Caco-2 (cell line): ENCODE results near the gene MICAL3. TPM values are rescaled to one million over a fixed set of nuclear protein-coding genes. Genes with fewer than 3 reads are reported as not detected.

Experiments used
- BruUV-seq: library from RNA; stranded (reverse); fragments of 400-500 nt; replicated peaks from 2 replicates; lab custom pipeline; 2021; lab: Mats Ljungman, UMichigan
- CTCF ChIA-PET: fragments of 300-600 bp; sonication (Branson Sonifier 250); formaldehyde crosslinking; loops from one replicate; lab custom pipeline; 2022; ENCODE audit warnings: antibody characterized with exemption; lab: Charles Lee
- POLR2A ChIA-PET: fragments of 300-600 bp; sonication (Branson Sonifier 250); formaldehyde crosslinking; loops from one replicate; lab custom pipeline; 2022; ENCODE audit warnings: antibody characterized with exemption; lab: Charles Lee
- DNase-seq, 2 experiments: peaks; one replicate each; pipeline versions ENCODE4 v3.0.0 to v3.0.0-alpha.2; 2020 to 2022
- H3K27me3 ChIP-seq: replicated peaks from 2 replicates; pipeline ENCODE4 v1.6.0; 2011; ENCODE audit warnings: low read length; ENCODE audit not compliant: control insufficient read depth, insufficient read depth
- H3K36me3 ChIP-seq: 2 replicates; pipeline ENCODE4 v1.5.1; 2011; ENCODE audit warnings: low read length; ENCODE audit not compliant: control insufficient read depth, insufficient read depth
- H3K4me1 ChIP-seq: fragments of 250-450 bp; sonication (Bioruptor Pico); 2 replicates; pipeline ENCODE4 v1.5.1; 2020; ENCODE audit warnings: mild to moderate bottlenecking
- H3K4me3 ChIP-seq: 2 replicates; pipeline ENCODE4 v1.5.1; 2011; ENCODE audit warnings: low read depth, mild to moderate bottlenecking, control low read depth, low read length
- H3K9me3 ChIP-seq: fragments of 250-450 bp; sonication (Bioruptor Pico); 2 replicates; pipeline ENCODE4 v1.5.1; 2020; ENCODE audit warnings: mild to moderate bottlenecking, moderate library complexity
- H3K27ac Mint-ChIP-seq: one replicate; pipeline ENCODE4 v1.8.0; 2022; ENCODE audit warnings: mixed read lengths; ENCODE audit not compliant: unreplicated experiment
- H3K27me3 Mint-ChIP-seq: one replicate; pipeline ENCODE4 v1.8.0; 2022; ENCODE audit warnings: mixed read lengths; ENCODE audit not compliant: insufficient read depth, unreplicated experiment
- H3K36me3 Mint-ChIP-seq: one replicate; pipeline ENCODE4 v1.8.0; 2022; ENCODE audit warnings: mild to moderate bottlenecking, mixed read lengths; ENCODE audit not compliant: insufficient read depth, unreplicated experiment
- H3K4me1 Mint-ChIP-seq: one replicate; pipeline ENCODE4 v1.8.0; 2022; ENCODE audit warnings: low read depth, mixed read lengths; ENCODE audit not compliant: unreplicated experiment
- H3K4me3 Mint-ChIP-seq: one replicate; pipeline ENCODE4 v1.8.0; 2022; ENCODE audit warnings: mild to moderate bottlenecking, moderate library complexity, mixed read lengths; ENCODE audit not compliant: unreplicated experiment
- H3K9me3 Mint-ChIP-seq: one replicate; pipeline ENCODE4 v1.8.0; 2022; ENCODE audit warnings: mixed read lengths; ENCODE audit not compliant: unreplicated experiment
- CTCF ChIP-seq, 2 experiments: fragments of 200-600 bp in 1 of 2; IDR thresholded peaks; 1 replicate in 1 of 2; 2 replicates in 1 of 2; pipeline versions ENCODE4 v1.5.1 to v1.8.0; 2011 to 2022; ENCODE audit warnings: antibody characterized with exemption in 1 of 2, control low read depth in 1 of 2, inconsistent platforms in 1 of 2, low read depth in 1 of 2, low read length in 1 of 2, mild to moderate bottlenecking in 1 of 2, moderate library complexity in 1 of 2; ENCODE audit not compliant: insufficient read depth in 1 of 2, severe bottlenecking in 1 of 2, unreplicated experiment in 1 of 2
- intact Hi-C: fragments of 100-400 bp; cut with micrococcal nuclease; formaldehyde crosslinking; loops from one replicate; pipeline ENCODE4 v1.10.0; 2022; ENCODE audit not compliant: unreplicated experiment
- total RNA-seq: library from RNA; stranded (reverse); gene quantifications from 2 replicates; pipeline ENCODE4 v1.2.3, GENCODE V29; 2022

MICAL3 gene
- total RNA-seq, 1 experiment from 2014 or later, result 65.6 TPM

GRCh38 chr22:17844150-17844549 lies 180.2 kb downstream of the MICAL3 start:
- Mint-ChIP-seq H3K27me3 (no peaks in the 10 kb centered on the region), H3K4me3 (no peak overlapping the region), H3K27ac (no peak overlapping the region), H3K4me1 (no peaks in the 10 kb centered on the region), H3K36me3 (peaks cover 34% of the 10 kb centered on the region), H3K9me3 (no peaks in the 10 kb centered on the region)
- DNase-seq, result no peak
- ChIA-PET POLR2A (no interaction called here), CTCF (no interaction called here)
- Histone ChIP-seq H3K4me1 (peaks cover 12% of the 10 kb centered on the region), H3K9me3 (no peaks in the 10 kb centered on the region), H3K27me3 (no peaks in the 10 kb centered on the region), H3K4me3 (no peak overlapping the region), H3K36me3 (no peaks in the 10 kb centered on the region)
- BruUV-seq, result no TSS peak
- intact Hi-C loops, result no loop called here
- TF ChIP-seq CTCF (IDR thresholded peaks at IDR 0.05; ENCODE audit: insufficient read depth in 1 of 2, low read depth in 1 of 2, low read length in 1 of 2, severe bottlenecking in 1 of 2, unreplicated experiment in 1 of 2), result no peak

GRCh38 chr22:17842386-17842785 lies 182.0 kb downstream of the MICAL3 start:
- CTCF ChIA-PET, result no interaction called here
- H3K4me3 ChIP-seq, result no peak overlapping the region
- no peak for DNase-seq
- no peaks in the 10 kb centered on the region for H3K27me3 ChIP-seq
- H3K4me1 ChIP-seq, result peaks cover 7% of the 10 kb centered on the region
- no TSS peak for BruUV-seq
- no peaks in the 10 kb centered on the region for H3K9me3 ChIP-seq
- H3K36me3 Mint-ChIP-seq, result peaks cover 41% of the 10 kb centered on the region
- intact Hi-C loops, result no loop called here
- H3K27me3 Mint-ChIP-seq, result no peaks in the 10 kb centered on the region
- TF ChIP-seq CTCF (IDR thresholded peaks at IDR 0.05; ENCODE audit: insufficient read depth in 1 of 2, low read depth in 1 of 2, low read length in 1 of 2, severe bottlenecking in 1 of 2, unreplicated experiment in 1 of 2), result no peak
- no peaks in the 10 kb centered on the region for H3K9me3 Mint-ChIP-seq
- POLR2A ChIA-PET, result no interaction called here
- no peaks in the 10 kb centered on the region for H3K4me1 Mint-ChIP-seq
- no peaks in the 10 kb centered on the region for H3K36me3 ChIP-seq
- no peak overlapping the region for H3K4me3 Mint-ChIP-seq
- H3K27ac Mint-ChIP-seq, result no peak overlapping the region

GRCh38 chr22:17841836-17842235 lies 182.5 kb downstream of the MICAL3 start:
- H3K4me3 ChIP-seq, result no peak overlapping the region
- no peaks in the 10 kb centered on the region for H3K9me3 Mint-ChIP-seq
- peaks cover 7% of the 10 kb centered on the region for H3K4me1 ChIP-seq
- H3K4me3 Mint-ChIP-seq, result no peak overlapping the region
- DNase-seq, result peak; percentile 51 to 53
- no peak overlapping the region for H3K27ac Mint-ChIP-seq
- POLR2A ChIA-PET, result no interaction called here
- no TSS peak for BruUV-seq
- CTCF ChIA-PET, result no interaction called here
- no peak for TF ChIP-seq CTCF (IDR thresholded peaks at IDR 0.05; ENCODE audit: insufficient read depth in 1 of 2, low read depth in 1 of 2, low read length in 1 of 2, severe bottlenecking in 1 of 2, unreplicated experiment in 1 of 2)
- intact Hi-C loops, result loop anchor here (1.0 kb wide), 1 partner anchor 12 kb away; no protein-coding TSS in a partner anchor
- no peaks in the 10 kb centered on the region for H3K27me3 ChIP-seq
- no peaks in the 10 kb centered on the region for H3K36me3 ChIP-seq
- H3K27me3 Mint-ChIP-seq, result no peaks in the 10 kb centered on the region
- no peaks in the 10 kb centered on the region for H3K4me1 Mint-ChIP-seq
- H3K9me3 ChIP-seq, result no peaks in the 10 kb centered on the region
- H3K36me3 Mint-ChIP-seq, result peaks cover 38% of the 10 kb centered on the region
